Fibroblast of skin of back (primary cell): ENCODE measurements around the gene FHIT.

Experiments used
- DNase-seq: peaks from one replicate; pipeline ENCODE4 v3.0.0-alpha.2; 2013

Gene FHIT

DNA sequence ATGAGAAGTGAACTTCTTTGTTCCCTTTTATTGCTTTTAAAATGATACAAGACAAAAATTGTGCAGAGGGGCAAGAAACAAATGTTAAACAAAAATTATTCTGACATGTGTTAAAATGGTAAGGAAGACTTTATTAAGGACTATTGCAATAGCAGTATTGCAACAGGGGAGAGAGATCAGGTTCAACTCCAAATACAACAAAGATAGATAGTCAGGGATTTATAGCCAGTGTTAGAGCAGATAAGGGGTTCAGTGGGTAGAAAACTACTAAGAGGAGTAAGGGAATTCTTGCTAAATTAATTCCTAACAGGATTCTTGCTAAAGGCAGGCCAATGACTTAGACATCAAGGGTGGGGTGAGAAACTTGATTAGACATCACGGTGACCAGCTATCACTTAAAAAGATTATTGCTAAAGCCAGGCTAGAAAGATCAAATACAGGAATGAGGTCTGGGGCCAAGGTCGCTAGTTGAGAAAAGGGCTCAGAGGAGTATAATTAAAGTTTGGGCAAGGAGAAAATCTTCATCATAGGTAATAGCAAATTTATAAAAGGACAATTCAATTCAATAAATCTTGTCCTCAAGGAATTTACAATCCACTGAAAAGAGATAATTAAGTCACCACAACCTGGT lies 81.5 kb downstream of the FHIT start:
- DNase-seq = no peak

DNA sequence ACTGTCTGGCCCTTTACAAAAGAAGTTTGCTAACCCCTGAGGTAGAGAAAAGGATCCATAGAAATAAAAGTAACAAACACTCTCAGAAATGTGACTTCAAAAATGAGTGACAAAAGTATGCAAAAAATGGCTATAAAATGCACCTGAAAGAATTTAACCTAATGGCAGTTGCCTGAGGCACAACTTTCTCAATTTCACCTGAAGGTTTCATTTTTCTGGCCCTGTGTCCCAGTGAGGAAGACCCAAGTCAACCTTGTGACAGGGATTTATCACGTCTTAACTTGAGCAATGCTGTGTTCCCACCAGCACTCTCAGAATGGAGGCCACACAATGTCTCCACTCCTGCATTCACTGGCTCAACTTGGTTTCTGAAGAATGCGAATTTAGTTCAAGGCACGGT lies 83.0 kb downstream of the FHIT start:
- DNase-seq = no peak

DNA sequence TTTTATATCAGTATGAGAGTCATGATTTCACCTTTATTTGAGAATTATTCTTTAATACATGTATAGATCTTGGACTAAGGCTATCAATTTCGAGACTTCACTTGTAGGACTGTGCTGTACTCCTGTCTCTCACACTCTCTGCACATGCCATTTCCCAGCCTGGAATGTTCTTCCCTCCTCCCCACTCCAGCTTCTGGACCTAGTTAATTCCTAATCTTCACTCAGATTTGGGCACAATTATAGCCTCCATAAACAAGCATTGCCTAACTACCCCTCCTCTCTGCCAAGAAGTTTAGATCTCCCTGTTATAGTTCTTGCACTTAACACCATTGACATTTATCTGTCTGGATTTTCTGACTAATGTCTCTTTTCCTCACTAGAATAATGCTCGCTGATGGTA lies 88.3 kb downstream of the FHIT start:
- DNase-seq = no peak

DNA sequence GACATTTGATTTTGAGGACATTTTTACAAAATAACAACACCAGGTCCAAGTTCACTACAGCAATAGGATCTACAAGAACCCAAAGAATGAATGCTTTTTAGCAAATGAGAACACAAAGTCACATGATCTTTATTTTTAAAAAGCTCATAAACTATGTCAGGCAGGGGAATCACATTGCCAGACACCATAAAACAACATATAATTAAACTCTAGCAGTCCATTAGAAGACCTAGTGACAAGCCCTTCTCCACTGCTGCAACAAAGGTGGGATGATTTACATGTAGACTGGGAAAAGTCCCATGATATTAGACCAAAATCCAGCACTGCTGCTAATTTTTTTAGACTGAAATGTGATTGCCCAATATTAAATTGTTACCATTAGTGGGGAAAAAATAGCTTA lies 92.6 kb downstream of the FHIT start:
- no peak for DNase-seq

DNA sequence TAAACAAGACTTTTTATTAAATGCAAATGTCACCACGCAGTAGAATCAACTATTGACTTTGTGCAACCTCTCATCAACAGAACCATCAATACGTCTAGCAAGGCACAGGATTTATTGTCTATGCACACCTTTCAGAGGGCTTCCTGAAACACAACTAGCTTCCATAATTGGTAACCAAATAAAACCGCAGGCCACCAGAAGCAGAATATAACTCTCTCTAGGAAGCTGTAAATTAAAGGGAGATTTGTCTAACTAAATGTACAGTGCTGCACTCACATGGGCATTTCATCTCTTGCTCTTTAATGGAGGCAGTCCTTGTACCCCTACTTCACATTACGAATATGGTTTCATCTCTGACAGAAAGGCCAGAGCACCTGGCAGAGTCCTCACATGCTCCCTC lies 93.0 kb downstream of the FHIT start:
- no peak for DNase-seq

DNA sequence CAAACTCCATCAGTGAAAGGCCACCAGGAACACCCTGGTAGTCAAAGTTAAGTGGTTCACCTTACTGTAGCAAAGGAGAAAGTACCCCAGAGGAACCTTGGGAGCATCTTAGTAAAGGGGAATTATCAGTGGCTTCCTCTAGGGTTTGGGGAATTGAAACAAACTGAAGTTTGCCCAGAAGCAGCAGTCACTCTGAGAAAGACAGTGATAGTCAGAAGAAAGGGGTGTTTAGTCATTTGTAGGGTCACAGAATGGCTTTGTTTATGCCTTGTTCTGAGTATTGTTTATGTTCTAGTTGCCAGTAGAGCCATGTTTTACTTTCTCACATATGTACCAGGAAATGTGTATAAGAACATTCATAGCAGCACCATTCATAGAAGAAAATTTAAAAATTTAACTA lies 93.8 kb downstream of the FHIT start:
- no peak for DNase-seq

DNA sequence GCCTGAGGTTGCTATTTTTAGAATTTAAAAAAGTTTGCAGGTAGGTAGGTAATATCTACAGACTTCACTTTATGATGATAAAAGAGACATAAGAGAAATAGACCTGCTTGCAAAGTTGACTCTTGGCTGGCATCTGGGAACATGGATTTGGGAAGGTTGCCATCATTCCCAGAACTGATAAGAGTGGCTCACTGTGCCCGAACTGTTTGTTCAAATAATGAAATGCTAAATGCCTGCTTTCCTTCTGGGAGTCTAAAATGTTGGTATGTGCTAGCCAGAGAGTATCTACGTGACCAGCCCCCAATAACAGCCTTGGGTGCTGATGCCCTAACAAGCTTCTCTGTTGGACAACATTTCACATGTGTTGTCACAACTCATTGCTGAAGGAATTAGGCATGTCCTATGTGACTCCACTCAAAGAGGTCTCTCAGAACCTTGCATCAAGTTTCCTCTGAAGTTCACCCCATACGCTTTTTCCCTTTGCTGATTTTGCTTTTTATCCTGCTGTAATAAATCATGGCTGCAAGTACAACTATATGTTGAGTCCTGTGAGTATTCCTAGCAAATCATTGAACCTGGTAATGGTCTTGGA lies 95.5 kb downstream of the FHIT start:
- DNase-seq = no peak

DNA sequence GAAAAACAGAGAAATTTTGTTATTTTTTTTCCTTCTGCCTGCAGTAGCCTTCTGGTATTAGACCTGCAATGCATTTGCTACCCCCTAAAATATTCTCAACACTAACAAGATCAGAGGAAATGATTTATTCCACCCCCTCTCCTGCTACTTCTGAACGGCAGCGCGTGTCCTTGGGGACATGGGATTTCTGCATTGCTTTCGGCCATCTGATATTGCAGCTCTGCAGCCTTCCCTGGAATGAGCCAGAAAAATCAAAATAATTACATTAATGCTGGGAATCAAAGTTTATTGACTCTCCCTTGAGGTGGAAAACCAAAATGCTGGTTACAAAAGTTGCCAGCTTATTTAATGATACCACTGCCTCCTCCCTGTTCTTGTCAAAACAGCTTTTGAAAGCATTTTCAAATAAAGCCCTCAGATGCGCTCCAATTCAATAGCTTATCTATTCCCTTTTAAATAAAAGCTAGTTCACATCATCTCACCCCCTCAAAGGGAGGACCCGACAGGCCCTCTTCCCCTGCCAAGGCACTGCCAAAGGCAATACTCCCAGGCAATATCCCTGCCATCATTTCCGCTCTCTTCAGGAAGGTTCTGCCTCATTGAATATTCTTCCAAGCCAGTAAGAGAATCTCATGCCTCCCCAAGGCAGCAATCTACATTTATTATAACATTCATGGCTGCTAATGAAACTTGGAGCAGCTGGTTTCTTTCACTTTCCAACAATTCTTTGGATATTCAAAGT lies 96.6 kb downstream of the FHIT start:
- no peak for DNase-seq

DNA sequence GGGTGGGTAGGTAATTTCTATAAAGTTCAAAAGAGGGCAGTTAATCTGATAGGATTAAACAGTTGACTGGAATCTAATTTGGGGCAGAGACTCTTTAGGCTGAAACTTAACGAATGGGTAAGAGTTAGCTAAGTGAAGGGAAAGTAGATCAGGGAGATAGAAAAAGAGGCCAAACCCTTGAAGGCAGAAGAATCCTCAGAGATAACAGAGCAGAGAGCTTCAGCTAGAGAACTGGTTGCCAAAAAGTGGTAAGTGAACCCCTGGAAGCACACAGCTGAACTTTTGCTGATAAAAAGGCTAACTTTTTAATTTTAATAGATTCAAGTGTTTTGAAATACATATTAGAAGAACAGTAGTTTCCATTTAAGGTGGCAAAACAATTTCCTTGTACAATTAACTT lies 99.2 kb downstream of the FHIT start:
- no peak for DNase-seq

DNA sequence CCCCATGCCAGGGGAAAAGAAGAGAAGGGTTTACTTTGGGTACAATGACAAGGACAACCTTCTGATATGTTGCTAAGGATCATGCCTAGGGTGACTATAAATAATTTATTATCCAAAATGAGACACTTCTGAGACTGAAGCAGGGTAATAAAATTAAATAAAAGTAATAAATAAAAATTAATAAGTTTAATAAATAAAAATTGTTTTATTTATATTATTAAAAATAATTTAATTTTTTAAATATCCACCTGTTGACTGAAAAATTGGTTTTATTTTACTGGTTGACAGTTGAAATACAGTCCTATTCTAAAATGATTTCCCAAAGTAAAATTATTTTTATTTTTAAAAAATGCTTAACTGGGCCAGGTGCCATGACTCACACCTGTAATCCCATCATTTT lies 102.0 kb downstream of the FHIT start:
- DNase-seq = no peak

DNA sequence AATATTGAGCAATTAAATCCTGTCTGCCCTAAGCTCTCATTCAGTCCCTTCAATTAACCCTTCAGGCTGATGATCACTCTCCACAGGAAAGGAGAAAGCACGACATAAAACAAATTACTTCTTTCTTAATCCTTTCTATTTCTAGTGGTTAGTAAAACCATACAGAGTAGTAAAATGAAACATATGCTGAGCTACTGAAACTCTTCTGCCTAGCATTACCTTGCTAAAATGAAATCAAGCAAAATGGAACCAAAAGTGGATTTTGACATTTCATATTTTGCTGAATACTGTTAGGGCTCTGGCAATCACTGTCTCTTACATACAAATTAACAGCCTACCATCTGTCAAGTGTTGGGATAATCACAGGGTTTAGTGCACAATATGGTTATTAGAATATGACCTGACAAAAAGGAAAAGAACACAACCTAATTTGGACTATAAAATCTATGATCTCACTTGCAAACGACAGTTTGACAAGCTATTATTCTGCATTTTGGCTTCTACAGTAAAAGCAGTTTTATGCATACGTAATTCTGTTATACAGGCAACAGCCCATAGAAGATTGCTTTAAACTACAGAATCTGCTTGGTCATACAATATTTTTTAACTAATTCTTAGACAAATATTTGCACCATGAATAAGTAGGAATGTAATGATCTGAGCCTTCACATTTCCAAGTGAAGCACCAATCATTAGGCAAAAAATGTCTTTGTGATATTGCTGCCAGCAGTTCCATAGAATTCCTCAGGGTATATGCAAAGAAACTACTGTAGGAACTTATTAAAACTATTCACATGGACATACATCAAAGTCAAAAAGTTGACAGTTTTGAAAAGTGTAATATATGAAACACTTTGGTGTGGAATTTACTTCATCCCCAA lies 105.0 kb downstream of the FHIT start:
- peak; percentile 49 for DNase-seq

DNA sequence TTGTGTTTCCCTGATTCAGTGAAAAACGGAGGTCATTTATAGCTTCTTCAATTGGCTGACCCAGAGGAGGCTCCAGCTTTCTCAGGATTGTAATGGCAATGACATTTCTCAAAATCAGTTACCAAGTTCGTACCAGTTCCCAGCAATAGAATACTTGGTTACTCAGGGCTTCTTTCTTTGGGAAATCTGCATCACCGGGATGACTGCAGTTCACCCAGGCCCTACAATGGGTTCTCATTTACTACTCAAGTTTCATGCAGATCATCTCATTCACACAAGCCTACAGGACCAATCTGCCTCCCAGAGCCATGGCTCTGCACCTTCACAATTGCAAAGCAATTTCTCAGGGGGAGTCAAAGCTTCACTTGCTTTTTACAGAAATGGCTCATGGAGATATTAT lies 109.6 kb downstream of the FHIT start:
- DNase-seq = no peak

DNA sequence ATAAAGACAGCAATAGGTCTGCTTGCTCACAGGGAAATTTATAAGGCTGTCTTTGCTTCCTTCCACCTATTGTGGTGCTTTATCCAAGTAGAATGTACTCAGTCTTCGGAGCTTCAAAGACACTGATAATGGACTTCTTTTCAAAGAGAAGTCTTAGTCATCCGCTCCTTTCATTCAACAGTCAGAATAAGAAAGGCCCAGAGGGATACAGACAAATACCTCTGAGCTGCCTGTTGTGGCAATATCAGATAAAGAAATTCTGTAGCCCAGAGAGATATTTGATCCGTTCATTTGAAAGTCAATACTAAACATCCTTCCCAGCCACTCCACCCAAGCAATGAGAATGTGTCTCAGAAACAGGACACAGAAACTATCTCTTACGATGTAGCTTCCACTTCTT lies 110.0 kb downstream of the FHIT start:
- no peak for DNase-seq

DNA sequence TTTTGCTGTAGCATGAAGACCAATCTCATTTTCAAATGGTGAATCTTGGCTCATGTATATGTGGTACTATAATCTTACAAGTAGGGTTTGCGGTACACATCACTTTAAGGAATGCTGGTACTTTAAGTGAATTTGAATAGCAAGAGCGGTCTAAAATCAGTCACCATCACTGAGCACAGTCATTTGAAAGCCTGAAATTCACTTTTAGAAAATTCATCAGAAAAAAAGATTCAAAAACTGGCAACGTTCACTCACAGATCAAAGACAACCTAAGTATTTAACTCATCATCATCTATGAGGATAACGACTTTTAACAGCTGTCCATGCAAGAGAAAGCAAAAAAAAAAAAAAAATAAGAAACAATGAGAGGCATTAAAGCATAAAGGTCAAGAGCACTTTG lies 111.6 kb downstream of the FHIT start:
- no peak for DNase-seq

DNA sequence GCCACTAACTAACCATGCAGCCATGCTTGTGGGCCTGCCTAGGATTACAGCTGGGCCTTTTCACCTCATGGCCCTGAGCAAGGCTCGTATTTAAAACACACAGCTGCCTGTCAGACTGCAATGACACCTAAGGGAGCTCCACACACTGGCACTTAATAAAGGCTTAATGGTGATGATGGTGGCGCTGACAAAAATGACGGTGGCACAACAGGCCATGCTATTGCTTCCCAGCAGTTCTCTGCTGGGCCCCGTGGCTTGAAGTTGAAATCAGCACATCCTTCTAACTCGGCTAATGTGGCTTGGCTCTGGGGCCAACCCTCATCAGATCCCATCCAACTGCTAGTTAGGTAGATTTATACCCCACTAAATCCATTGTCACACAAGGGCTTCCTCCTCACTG lies 112.9 kb downstream of the FHIT start:
- DNase-seq = no peak

DNA sequence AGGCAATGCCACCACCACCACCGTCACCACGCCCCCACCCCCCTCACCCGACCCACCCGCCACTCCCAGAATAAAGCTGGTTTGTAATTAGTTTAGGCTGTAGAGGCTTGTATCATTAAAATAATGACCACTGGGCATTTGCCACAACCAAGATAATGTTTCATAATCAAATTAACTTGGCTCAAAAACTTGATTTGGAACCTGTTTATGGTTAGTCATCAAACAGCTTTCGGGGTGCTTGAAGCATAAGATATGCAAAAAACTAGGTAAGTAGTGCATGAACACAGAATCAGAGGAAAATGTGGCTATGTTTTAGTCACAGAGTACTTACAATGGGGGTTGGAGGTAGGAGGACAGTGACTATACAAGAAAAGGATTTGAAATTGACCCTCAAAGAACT lies 115.1 kb downstream of the FHIT start:
- no peak for DNase-seq

DNA sequence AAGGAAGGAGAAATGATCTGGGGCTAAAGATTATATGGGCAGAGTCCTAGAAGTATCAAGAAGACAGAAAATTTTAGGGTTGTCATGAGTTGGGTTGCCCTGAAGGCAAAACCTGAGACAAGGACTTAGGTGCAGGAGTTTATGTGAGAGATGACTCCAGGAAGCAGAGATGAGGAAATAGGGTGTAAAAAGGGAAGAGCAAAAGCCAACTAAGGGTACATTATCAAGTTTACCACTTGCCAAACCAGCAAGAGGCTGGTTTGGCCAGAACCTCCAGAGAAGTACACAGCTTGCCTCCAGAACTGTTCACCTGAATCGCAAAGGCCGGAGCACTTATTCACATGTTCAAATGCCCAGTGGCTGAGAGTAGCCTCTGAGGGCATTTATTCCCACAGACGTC lies 116.7 kb downstream of the FHIT start:
- DNase-seq = no peak

DNA sequence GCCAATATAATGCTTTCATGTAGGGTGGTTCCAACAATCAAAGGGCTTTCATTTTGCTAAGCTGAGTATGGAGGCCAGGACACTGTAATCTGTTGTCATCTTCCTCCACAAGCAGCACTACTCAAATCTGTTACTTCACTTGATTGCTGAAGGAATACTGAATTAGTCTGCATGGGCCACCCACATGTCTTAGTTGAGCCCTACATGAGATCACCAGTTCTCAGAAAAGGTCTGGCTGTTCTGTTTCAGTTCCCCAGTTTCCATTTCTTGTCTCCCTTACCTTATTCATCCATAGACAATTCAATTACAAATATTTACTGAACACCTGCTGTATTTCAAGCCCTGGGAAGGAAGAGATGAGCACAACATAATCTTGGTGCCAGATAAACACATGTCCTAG lies 119.2 kb downstream of the FHIT start:
- DNase-seq = no peak

DNA sequence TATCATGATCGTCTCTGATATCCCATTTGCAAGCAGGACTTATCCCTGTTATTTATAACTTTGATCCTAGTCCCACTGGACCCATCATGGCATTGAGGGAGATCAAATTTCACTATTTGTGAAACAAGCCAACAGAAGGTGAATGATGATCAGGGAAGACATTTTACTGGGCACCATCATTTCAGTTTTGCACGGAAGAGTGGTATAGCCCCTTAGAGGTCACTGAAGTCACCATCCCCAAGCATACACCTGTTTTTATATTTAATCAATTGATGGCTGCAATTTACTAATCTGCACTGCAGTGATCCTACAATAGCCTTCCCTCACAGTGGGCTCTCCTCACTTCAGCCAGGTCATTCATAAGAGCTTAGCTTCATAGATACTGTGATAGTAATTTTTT lies 132.4 kb downstream of the FHIT start:
- no peak for DNase-seq

DNA sequence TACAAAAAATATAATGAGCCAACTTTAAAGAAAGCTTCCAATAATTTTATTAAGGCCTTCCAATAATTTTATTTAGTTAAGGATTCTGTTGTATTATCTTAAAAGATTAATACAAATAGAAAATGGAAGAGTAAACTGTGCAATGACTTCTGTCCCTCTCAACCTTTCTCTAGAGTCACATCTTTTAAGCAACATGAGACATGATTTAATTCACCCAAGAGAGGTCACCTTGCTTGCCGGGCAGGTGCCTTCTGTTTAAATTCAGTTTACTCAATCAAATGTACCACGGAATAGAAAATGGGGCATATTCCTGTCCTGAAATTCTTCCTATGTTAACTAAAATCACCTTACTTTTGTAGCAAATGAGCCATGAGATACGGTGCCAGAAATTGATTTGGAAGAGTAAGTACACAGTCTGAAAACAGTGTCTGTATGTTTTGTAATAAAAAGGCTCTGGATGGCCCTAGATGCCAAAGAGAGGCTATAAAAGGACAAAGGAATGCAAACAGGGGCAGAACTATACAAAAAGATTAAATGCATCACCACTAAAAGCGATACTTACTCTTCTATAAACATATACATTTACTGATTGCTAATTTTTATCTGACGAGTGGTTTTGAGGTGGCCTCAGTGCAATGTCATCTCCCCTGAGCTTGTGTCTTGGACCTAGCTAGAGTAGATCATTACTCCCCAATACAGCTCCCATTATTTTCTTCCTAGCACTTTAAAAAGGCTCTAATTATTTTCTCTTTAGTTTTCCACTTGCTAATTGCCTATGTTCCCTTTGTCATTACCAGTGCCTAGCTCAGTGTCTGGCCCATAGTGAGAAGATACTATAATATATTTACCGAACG lies 134.0 kb downstream of the FHIT start:
- no peak for DNase-seq

DNA sequence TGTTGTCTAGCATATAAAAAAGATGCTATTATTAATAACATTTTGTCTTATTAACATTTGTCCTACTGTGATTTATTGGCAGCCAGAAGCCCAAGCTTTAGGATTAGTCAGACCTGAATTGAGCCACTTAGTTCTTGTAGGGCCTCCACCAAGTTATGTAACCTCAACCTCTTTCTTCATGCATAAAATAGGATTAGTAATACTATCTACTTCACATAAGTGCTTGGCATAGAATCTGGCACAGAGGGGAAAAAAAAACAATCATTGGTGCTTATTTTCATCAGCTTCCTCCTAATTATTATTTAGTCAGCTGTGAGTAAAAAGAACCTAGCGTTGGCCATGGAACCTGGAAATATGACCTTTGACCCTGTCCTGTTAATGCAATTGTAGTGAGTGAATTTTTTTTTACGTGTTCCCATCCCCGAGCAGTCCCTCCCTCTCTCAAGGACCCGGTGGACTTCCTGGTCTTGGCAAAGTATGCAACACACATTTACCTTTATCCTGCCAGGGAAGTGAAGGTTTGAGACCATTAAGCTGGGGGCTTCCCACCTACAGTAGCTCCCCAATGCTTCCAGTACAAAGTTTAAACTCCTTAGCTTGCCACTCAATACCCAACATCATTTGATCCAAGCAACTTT lies 136.8 kb downstream of the FHIT start:
- DNase-seq = no peak

DNA sequence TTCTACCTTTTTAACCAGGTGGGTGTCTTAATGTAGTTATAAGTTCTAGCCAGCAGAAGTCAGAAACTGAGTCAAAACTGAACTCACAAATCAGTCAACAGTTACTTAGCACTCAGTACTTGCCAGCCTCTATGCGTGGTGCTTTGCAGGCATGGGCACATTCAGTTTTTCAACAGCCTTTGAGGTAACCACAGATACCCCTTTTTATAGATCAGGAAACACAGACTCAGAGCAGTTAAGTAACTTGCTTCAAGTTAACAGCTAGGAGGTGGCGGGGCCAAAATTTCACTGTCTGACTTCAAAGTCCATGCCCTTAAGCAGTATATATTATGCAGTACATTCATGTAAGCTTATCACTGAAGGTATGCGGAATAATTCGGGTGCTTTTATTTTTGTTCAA lies 139.4 kb downstream of the FHIT start:
- DNase-seq = no peak
